ENCODE results near the gene KIF3A.

KIF3A gene

DNA sequence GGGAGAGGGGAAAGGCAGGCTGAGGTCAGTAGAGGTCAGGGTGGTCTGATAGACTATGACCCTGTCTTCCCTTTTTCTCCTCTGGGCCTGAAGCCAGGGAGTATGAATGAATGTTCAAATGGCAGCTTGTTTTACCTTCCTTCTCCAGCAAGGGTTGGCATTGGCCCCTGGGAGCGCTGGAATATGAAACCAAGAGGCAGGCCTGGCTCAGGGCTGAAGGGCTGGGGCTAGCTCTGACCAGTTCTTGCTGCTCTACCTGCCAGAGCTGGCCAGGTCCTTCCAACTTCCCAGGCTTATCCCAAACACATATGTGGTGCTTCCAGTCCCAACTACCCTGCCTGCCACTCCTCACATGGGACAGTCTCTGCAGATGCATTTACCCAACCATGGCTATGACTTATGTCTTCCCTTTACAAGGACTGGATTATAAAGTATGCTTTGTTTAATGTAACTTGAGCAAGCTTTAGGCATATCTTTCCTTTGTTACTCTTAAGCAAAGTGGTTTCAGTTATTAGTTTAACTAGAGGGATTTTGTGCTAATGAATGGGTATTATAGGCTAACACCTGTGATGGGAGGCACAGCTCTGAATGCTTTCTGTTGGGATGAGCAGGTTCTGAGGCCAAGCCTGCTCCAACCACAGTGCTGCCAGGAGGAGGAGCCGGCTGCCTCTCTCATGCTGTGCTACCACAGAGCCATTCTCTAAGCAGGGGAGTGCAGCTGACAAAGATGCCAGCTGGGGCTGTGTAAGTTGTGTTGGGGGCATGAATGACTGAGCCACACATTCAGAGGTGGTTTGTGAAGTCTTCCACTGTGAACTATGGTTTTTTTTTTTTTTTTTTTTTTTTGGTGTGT is 16.0 kb upstream of the KIF3A start:
- DNase-seq: no peak

DNA sequence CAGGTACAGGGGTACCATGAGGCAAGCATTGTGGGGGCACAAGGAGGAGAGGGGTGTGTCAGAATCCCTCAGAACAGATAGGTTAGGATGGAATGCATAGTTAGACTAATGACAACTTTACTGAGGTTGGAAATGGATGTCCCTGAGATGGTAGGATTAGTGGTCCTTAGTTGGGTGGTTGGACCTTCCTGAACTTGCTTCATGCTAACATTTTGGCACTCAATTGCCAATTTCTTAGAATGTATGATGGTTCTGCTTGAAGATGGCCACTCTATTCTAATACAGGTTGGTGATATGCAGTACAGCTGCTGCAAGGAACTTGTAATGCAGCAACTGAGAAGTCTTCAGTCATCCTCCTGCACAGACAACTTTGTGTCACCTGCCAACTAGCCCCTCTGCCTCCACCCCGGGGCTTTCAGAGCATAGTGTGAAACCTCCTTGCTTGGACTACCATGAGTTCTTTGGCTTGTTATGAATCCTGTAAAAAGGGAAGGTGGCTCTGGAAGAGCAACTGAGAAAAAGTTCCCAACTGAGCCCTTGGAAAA is 15.3 kb upstream of the KIF3A start:
- DNase-seq: no peak

DNA sequence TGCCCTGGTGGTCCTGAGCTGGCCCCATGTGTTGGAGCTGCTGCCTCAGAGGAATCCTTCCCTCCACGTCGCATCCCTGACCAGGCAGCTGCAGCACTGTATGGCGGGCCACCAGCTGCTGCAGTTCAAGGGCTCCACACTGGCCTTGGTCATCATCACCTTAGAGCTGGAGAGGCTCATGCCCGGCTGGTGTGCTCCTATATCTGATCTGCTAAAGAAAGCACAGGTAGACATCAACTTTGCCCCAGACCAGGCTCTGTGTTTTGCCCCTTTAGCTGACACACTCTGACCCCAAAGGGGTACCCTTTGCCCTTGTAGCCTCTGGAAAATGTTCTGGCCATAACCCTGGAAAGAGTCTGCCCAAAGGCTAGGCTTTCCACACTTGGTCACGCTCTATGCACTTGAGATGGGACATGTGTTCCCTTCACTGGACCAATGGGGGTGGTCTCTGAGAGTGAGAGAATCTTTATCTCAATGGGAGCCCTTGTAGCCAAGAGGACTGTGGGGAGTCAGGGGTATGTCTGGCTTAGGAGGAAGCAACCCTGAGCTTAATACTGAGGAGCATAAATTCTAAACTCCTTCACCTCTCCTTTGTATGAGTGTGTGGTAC is 14.7 kb upstream of the KIF3A start:
- DNase-seq: no peak

DNA sequence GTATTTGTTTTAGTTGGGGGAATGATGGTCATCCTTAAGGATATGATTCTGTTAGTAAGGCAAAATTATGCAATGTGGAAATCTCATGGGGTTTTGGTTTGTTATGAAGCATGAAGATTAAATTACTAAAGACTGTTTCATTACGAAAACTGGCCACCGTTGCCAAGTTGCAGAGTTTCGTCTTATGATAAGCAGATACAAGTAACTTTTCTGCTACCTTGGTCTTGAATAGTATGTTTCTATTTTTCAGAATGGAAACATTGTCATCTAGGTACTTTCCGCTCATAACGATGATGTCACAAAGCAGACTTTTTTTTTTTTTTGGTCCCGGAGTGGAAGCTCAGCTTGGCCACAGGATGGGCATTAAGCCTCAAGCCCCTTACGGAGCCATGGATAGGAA is 14.1 kb upstream of the KIF3A start:
- DNase-seq: no peak

DNA sequence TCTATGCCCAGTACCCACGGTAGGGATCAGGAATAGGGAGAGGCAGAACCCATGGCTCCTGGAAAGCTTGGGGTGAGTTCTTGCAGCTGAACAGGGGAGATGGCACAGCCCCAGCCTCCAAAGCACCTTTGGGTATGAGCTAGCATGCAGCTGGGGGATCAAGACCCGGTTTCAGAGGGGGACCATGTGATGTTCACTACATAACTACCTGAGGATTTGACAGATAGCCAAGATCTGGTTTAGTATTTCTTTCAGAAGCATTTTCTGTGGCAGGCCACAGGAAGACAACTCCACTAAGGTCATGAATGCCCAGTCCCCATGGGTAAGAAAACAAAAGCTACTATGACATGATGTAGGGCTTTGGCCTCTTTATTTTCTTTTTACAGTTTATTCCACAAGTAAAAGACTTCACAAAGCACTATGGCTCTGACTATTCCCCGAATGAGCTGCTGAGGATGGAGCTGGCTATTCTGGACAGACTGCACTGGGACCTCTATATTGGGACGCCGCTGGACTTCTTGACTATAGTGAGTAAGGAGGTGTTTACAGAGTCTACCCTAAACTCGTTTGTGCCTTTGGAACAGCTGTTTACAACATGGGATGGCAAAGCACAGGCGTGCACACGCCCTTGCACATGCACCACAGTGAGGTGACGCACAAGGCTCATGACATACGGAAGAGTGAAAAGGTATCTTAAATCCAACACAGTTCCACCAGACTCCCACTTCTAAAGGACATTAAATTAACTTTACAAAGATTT is 13.3 kb upstream of the KIF3A start:
- DNase-seq: no peak

DNA sequence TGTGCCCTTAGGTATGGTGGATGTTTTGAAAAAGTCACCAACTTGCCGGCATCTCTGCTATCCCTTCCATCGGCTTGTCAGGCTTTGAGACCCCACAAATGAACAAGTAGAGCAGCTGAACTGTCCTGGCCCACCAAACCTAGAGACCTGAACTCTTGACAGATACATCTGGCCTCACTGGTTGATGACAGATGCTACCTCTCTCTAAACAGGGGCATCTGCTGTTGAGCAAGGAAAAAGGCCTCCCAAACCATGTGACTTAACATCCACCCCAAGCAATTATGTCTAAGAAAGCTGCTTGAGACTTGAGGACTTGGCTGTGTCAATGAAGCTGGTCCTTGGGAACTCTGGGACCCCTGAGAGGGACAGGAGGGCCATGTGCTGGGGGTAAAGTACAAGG is 12.2 kb upstream of the KIF3A start:
- no peak for DNase-seq

DNA sequence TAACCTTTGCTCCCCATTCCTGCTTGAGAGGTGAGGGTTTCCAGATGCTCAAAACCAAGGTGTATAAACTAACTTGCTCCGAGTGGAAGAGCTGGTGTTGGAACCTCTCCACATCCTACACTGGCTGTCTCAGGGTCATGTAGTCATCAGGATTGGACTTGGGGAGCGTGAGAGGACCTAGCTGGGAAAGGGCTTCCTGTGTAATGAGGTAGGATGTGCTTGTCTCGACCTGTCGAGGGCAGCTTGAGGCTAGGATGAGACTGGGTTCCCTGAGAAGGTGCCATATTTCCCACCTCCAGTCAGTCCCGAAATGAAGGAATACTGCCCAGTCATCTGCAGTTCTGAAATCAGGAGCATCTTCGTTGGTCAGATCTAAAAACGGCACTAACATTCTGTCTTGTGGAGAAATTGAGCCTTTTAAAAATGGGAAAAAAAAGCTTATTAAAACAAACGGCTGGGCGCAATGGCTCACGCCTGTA is 11.2 kb upstream of the KIF3A start:
- DNase-seq: no peak

DNA sequence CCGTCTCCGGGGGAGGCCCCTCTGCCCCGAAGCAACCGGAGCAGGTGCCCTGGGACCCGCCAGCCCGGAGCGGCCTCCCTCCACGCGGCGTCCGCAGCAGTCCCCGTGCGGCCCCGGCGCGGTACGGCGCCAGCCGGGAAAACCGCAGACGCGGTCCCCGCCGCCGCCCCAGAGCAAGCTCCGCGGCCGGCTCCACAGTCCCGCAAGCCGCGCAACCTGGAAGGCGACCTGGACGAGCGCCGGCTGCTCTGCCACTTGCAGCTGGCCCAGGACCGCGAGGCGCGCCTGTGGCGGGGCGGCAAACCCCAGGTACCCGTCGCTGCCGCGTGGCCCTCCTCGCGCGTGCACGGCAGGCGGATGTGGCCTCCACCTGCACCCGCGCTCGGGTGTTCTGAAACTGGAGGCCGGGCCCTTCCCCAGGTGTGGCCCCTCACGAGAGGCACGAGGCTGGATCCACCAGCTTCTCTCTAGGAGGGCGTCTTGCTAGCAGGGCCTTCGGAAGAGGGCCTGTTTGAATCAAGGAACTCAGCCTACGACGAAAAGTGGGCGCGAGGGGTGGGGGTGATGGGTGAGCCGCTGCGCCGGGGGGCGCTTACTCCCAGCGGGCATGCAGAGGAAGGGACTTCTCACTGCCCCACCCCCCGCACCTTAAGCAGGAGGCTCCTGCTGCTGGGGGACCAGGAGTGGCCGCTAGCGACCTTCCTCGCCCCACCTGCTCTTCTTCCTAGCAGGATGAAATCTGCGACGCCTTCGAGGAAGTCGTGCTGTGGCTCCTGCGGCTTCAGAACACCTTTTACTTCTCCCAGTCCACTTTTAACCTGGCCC is 10.5 kb upstream of the KIF3A start:
- DNase-seq: no peak

DNA sequence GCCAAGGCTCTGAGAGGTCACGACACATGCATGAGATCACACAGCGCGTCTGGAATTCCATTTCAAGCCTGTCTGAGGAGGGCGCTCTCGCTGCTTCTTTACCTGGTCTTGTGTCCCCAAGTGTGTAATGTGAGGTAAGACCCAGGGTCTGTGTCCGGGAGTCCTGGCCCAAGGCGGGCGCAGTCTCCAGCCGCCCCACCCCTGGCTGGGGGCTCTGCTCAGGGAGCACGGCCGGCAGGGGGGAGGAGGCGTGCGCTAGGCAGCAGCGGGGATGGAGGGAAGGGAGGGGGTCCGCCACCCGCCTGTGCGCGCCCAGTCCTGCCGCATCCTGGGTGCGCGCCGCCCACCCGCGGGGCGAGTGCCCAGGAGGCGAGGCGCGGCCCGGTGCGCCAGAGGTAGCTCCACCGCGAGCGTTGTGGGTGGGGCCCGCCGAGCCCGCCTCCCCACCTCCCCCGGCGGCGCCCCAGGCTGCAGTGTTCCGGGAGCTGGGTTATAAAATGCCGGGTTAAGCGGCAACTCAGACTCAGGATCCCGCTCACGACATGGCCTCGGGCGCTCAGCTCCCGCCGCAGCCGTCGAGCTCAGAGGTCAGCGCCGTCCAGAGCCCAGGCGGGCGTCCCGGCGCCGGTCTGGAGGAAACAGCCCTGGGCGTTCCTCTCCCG is 9.7 kb upstream of the KIF3A start, which contains the start of gene CCNI2:
Gene CCNI2 (plus strand): TSS at position 473 of the 662 bp plus-strand sequence. CDS start 70 bp downstream, at position 543.
- DNase-seq: peak; percentile 14

DNA sequence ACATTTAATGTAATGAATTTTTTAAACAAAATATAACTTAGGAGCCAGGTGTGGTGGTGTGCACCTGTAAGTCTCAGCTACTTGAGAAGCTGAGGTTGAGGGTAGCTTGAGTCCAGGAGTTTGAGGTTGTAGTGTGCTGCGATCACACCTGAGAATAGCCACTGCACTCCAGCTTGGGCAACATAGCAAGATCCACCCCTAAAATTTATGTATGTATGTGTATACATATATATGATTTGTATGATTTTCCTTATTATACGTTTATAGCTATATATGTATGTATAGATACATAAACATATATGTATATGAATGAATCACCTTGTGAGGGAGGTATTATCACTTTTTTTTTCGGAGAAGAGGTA is 9.2 kb upstream of the KIF3A start:
- DNase-seq: no peak

DNA sequence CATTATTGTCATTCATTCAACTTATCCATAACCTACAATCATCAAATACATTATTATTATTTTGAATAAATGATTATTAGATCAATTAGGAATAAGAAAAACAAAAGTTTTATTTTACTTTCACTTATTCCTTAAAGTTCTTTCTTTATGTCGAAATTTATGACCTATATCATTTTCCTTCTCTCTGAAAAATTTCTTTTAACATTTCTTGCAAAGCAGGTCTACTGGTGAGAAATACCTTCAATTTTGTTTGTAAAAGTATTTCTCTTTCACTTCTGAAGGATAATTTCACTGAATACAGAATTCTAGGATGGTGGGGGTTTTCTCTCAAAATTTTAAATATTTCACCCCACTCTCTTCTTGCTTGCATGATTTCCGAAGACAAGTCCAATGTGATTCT is 7.3 kb upstream of the KIF3A start:
- DNase-seq: no peak

DNA sequence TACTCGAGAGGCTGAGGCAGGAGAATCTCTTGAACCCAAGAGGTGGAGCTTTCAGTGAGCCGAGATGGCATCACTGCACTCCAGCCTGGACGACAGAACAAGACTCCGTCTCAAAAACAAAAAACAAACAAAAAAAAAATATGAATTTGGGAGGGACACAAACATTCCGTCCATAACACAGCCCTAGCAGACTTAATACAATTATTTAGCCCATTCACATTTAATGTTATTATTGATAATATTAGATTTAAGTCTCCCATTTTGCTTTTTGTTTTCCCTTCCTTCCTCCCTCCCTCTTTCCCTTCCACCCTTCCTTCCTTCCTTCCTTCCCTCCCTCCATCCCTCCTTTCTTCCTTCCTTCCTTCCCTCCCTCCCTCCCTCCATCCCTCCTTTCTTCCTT is 5.3 kb upstream of the KIF3A start:
- no peak for DNase-seq

DNA sequence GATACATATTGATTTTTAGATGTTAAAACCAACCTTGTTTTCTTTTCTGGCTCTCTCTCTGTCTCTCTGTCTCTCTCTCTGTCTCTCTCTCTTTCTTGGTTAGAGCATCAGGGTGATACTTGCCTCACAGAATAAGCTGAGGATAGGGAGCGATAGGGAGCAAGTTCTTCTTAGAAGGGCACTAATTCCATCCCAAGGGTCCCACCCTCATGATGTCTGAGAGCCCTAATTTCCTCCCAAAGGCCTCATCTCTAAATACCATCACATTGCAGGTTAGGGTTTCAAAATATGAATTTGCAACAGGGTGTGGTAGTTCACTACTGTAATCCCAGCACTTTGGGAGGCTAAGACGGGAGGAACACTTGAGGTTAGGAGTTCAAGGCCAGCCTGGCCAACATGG is 4.8 kb upstream of the KIF3A start:
- no peak for DNase-seq

DNA sequence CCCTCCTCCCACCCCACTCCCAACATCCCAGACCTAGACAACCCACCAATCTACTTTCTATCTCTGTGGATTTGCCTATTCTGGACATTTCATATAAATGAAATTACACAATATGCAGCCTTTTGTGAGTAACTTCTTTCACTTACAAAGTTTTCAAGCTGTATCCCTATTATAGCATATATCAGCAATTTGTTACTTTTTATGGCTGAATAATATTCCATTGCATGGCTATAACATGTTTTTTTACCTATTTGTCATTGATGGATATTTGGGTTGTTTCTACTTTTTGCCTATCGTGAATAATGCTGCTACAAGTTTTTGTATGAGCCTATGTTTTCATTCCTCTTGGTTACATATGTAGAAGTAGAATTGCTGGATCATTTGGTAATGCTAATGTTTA is 1.9 kb upstream of the KIF3A start:
- no peak for DNase-seq

DNA sequence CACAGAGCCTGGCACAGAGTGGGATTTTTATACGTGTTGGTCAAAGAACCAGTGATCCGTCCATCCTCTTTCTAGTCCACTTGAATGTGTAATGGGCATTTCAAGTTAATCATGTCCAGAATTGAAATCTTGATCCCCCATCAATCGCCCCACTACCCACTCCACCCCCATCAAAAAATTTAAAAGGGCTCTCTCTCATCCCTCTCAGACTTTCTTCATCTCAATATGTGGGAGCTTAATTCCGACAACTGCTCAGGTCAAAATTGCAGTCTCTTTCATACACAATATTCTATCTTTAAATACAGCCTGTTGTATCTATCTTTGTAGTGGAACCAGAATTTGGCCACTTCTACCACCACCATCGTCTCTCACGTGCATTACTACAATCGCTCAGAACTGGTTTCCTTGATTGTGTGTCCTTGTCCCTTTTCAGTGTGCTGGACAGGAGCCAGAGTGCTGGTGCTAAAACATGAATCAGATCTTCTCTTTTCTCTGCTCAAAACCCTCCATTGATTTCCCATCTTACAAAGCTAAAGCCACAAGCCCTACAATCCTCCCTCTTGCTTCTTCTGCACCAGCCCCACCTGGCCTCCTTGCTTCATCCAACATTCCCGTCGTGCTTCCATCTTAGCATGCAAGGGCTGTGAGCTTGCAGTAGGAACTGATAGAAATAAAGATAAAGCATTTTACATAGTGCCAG is 786 bp upstream of the KIF3A start:
- DNase-seq: no peak

DNA sequence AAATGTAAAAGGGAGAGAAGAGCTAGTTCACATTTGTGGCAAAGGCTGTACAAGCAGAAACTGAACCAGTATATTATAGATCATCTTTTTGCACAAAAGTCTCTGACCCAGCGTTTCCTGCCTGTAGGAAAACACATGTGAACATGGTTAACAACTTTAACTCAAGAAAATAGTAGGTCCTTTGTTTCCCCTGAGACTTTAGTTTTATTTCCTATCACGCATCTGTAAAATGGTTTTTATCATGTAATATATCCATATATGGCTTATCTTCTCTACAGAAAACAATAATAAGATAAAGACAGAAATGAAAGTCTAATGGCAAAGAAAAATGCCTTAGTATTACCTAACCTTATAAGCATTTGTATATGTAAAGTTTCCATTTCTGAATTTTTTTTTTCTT is 2.7 kb downstream of the KIF3A start:
- DNase-seq: no peak

DNA sequence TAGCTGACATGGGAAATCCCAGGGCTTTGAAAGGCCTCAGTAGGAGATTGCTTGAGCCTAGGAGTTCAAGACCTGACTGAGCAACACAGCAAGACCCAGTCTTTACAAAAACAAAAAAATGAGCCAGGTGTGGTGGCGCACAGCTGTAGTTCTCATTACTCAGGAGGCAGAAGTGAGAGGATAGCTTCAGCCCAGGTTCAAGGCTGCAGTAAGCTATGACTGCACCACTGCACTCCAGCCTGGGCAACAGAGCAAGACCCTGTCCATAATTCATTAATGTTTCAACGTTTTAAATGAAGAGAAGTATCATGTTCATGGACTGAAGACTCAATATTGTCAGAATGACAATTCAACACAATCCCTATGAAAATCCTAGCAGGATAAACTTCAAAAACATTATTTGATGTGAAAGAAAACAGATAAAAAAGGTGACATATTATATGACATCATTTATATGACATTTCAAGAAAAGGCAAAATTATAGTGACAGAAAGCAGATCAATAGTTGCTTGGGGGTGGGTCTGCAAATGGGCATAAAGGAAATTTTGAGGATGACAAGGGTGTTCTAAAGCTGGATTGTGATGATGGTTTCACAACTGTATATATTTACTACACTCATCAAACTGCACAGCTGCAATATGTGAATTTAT is 3.7 kb downstream of the KIF3A start:
- DNase-seq: no peak

DNA sequence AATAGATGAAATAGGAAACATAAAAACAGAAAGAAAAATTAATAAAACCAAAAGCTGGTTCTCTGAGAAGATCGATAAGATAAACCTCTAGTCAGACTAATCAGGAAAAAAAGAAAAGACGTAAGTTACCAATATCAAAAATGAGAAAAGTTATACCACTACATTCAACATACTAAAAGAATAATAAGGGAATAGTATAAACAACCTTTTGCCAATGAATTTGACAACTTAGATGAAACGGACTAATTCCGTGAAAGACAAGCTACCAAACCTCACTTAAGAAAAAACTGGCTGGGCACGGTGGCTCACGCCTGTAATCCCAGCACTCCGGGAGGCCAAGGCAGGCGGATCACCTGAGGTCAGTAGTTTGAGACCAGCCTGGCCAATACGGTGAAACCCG is 7.5 kb downstream of the KIF3A start:
- DNase-seq: no peak

DNA sequence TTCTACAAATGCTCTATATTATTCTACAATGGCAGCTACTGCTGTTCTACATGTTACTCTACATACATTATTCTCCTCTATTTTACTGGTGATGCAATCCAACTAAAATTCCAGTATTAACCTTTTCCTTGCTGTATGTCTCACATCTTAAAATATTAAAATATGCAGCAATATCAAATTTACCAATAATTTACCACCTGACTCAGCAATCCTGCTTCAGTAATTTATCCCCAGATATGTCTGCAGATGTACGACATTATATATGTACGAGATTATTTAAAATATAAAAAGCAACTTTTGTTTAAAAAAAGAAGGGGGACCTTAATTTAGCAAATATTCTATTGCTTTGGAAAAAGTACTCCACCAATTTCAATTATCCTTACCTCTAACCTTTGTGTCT is 11.6 kb downstream of the KIF3A start:
- no peak for DNase-seq

DNA sequence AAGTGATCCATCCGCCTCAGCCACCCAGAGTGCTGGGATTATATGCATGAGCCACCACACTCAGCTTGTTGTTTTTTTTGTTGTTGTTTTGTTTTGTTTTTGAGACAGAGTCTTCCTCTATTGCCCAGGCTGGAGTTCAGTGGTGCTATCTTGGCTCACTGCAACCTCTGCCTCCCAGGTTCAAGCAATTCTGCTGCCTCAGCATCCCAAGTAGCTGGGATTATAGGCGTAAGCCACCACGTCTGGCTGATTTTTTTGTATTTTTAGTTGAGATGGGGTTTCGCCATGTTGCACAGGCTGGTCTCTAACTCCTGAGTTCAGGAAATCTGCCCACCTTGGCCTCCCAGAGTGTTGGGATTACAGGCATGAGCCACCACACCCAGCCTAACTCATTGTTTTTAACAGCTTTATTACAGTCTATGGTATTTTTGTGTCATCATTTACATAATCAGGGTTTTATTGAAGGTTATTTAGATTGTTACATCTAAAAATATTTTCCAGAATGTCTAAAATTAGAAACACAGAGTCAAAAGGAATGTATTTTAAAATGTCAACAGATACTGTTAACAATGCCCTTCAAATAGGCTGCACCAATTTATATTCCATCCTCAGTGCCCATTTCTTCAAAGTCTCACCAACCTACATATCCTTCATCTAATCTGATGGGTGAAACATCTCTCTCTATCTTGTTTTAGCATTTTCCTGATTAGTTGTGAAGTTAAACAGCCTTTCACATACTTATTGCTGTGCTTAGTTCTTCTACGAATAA is 18.6 kb downstream of the KIF3A start:
- no peak for DNase-seq

All from NCI-H526 treated with DMSO at 0.1 percent for 48 hours (cell line).